HepG2 (cell line): ENCODE measurements around the gene PPP4C. TPM values are rescaled to one million over a fixed set of nuclear protein-coding genes. Genes with fewer than 3 reads are reported as not detected.

Source experiments
- HDAC1 ChIP-seq: sonication (generic); formaldehyde crosslinking; IDR thresholded peaks from 2 replicates; pipeline ENCODE4 v1.5.1; 2020; ENCODE audit warnings: mild to moderate bottlenecking, missing genetic modification reagents
- HES4 ChIP-seq: sonication (generic); formaldehyde crosslinking; IDR thresholded peaks from 2 replicates; pipeline ENCODE4 v1.9.0; 2021; ENCODE audit warnings: mild to moderate bottlenecking, missing genetic modification reagents, borderline replicate concordance
- KLF11 ChIP-seq: IDR thresholded peaks from 2 replicates; pipeline ENCODE4 v1.6.1; 2016; ENCODE audit warnings: missing compliant biosample characterization
- KLF12 ChIP-seq: sonication (generic); formaldehyde crosslinking; IDR thresholded peaks from 2 replicates; pipeline ENCODE4 v1.4.0; 2020; ENCODE audit warnings: missing genetic modification reagents, borderline replicate concordance
- SAP130 ChIP-seq: IDR thresholded peaks from 2 replicates; pipeline ENCODE4 v1.6.1; 2016; ENCODE audit warnings: low read depth
- ZBTB38 ChIP-seq: sonication (generic); formaldehyde crosslinking; IDR thresholded peaks from 2 replicates; pipeline ENCODE4 v1.5.1; 2020; ENCODE audit warnings: mild to moderate bottlenecking, missing genetic modification reagents
- ZSCAN31 ChIP-seq: sonication (generic); formaldehyde crosslinking; IDR thresholded peaks from 2 replicates; pipeline ENCODE4 v1.5.0; 2020; ENCODE audit warnings: low read depth, mild to moderate bottlenecking, missing genetic modification reagents
- polyA plus RNA-seq, 8 experiments: library from polyadenylated mRNA; depleted of rRNA in 3 of 8; stranded (reverse) in 7 of 8; unstranded in 1 of 8; fragments of >200 nt; fragmentation: Illumina TruSeq in 4 of 8; extraction: Trizol in 4 of 8; gene quantifications; 2 replicates each; pipeline versions ENCODE4 v1.2.1 to v1.2.3, GENCODE V29; 2011 to 2016; ENCODE audit warnings: low read depth in 4 of 8, missing spikeins in 1 of 8, mixed read lengths in 1 of 8; ENCODE audit not compliant: insufficient read depth in 1 of 8
- total RNA-seq, 5 experiments: library from RNA; depleted of rRNA; stranded (reverse); fragments of >200 nt; fragmentation: Illumina TruSeq; extraction: Trizol; gene quantifications; 2 replicates each; pipeline ENCODE4 v1.2.3, GENCODE V29; 2016; ENCODE audit warnings: low read depth in 1 of 5
- TF ChIP-seq, protein P1 (sequence below), 2 experiments: IDR thresholded peaks; 2 replicates each; pipeline ENCODE4 v1.6.1; 2011 to 2012; ENCODE audit warnings: low read length in 2 of 2, borderline replicate concordance in 1 of 2, low read depth in 1 of 2, mild to moderate bottlenecking in 1 of 2, moderate library complexity in 1 of 2
- TF ChIP-seq, protein P2 (sequence below): sonication (generic); formaldehyde crosslinking; IDR thresholded peaks from 2 replicates; pipeline ENCODE4 v1.4.0; 2020; ENCODE audit warnings: missing genetic modification reagents, borderline replicate concordance
- TF ChIP-seq, protein P3 (sequence below), 2 experiments: fragments of 450-650 bp in 1 of 2; sonication (generic) in 1 of 2; formaldehyde crosslinking in 1 of 2; IDR thresholded peaks; 2 replicates each; pipeline versions ENCODE4 v1.6.1 to v1.8.0; 2016 to 2022; ENCODE audit warnings: antibody characterized with exemption in 1 of 2, mild to moderate bottlenecking in 1 of 2, missing genetic modification reagents in 1 of 2

PPP4C gene
- total and polyA plus RNA-seq, 2 of the 13 experiments (the other 11 are each of a cell fraction or from before 2014, with no cell fraction given): 176 to 220 TPM

DNA sequence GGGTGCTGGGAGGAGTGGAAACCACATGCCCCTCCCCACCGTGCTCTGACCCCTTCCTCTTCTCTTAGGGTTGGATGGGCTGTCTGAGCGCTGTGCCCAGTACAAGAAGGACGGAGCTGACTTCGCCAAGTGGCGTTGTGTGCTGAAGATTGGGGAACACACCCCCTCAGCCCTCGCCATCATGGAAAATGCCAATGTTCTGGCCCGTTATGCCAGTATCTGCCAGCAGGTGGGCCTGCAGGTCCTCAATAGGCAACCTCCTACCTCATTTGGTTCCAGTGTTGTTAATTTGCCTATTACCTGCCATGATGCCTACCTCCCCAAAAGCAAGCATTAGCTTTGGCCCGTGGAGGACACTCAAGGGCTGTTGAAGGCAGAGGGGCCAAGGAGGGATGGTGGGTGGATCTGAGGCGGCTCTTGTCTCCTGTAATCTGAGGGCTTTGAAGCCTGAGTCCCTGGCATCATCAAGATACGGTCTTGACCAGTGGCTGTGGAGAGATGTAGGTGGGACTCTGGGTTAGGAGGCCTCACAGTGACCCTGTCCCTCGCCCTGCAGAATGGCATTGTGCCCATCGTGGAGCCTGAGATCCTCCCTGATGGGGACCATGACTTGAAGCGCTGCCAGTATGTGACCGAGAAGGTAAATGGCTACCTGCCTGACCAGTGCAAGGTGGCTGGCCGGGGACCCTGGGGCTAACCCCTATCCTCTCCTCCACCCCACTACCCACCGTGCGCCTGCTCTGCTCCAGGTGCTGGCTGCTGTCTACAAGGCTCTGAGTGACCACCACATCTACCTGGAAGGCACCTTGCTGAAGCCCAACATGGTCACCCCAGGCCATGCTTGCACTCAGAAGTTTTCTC, 6.8 kb upstream of the PPP4C start (continued):
- TF ChIP-seq KLF12 (CRISPR knock-in tag) (no peak), ZSCAN31 (no peak), HES4 (CRISPR knock-in tag) (no peak; the same call in 1 of the 2 replicates), KLF11 (0 out of 2 replicates have a peak, but pooled peaks have one; percentile 19), SAP130 (CRISPR knock-in tag) (peak; percentile 43), ZBTB38 (CRISPR knock-in tag) (peak; percentile 37; the same call in 1 of the 2 replicates), HDAC1 (CRISPR knock-in tag) (no peak)
- TF ChIP-seq, protein P1, sequence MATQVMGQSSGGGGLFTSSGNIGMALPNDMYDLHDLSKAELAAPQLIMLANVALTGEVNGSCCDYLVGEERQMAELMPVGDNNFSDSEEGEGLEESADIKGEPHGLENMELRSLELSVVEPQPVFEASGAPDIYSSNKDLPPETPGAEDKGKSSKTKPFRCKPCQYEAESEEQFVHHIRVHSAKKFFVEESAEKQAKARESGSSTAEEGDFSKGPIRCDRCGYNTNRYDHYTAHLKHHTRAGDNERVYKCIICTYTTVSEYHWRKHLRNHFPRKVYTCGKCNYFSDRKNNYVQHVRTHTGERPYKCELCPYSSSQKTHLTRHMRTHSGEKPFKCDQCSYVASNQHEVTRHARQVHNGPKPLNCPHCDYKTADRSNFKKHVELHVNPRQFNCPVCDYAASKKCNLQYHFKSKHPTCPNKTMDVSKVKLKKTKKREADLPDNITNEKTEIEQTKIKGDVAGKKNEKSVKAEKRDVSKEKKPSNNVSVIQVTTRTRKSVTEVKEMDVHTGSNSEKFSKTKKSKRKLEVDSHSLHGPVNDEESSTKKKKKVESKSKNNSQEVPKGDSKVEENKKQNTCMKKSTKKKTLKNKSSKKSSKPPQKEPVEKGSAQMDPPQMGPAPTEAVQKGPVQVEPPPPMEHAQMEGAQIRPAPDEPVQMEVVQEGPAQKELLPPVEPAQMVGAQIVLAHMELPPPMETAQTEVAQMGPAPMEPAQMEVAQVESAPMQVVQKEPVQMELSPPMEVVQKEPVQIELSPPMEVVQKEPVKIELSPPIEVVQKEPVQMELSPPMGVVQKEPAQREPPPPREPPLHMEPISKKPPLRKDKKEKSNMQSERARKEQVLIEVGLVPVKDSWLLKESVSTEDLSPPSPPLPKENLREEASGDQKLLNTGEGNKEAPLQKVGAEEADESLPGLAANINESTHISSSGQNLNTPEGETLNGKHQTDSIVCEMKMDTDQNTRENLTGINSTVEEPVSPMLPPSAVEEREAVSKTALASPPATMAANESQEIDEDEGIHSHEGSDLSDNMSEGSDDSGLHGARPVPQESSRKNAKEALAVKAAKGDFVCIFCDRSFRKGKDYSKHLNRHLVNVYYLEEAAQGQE (IDR thresholded peaks at IDR 0.05; ENCODE audit: borderline replicate concordance in 1 of 2, low read depth in 1 of 2, low read length in 2 of 2): no peak
- TF ChIP-seq, protein P2, sequence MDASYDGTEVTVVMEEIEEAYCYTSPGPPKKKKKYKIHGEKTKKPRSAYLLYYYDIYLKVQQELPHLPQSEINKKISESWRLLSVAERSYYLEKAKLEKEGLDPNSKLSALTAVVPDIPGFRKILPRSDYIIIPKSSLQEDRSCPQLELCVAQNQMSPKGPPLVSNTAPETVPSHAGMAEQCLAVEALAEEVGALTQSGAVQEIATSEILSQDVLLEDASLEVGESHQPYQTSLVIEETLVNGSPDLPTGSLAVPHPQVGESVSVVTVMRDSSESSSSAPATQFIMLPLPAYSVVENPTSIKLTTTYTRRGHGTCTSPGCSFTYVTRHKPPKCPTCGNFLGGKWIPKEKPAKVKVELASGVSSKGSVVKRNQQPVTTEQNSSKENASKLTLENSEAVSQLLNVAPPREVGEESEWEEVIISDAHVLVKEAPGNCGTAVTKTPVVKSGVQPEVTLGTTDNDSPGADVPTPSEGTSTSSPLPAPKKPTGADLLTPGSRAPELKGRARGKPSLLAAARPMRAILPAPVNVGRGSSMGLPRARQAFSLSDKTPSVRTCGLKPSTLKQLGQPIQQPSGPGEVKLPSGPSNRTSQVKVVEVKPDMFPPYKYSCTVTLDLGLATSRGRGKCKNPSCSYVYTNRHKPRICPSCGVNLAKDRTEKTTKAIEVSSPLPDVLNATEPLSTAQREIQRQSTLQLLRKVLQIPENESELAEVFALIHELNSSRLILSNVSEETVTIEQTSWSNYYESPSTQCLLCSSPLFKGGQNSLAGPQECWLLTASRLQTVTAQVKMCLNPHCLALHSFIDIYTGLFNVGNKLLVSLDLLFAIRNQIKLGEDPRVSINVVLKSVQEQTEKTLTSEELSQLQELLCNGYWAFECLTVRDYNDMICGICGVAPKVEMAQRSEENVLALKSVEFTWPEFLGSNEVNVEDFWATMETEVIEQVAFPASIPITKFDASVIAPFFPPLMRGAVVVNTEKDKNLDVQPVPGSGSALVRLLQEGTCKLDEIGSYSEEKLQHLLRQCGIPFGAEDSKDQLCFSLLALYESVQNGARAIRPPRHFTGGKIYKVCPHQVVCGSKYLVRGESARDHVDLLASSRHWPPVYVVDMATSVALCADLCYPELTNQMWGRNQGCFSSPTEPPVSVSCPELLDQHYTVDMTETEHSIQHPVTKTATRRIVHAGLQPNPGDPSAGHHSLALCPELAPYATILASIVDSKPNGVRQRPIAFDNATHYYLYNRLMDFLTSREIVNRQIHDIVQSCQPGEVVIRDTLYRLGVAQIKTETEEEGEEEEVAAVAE (CRISPR knock-in tag): no peak
- TF ChIP-seq, protein P3, sequence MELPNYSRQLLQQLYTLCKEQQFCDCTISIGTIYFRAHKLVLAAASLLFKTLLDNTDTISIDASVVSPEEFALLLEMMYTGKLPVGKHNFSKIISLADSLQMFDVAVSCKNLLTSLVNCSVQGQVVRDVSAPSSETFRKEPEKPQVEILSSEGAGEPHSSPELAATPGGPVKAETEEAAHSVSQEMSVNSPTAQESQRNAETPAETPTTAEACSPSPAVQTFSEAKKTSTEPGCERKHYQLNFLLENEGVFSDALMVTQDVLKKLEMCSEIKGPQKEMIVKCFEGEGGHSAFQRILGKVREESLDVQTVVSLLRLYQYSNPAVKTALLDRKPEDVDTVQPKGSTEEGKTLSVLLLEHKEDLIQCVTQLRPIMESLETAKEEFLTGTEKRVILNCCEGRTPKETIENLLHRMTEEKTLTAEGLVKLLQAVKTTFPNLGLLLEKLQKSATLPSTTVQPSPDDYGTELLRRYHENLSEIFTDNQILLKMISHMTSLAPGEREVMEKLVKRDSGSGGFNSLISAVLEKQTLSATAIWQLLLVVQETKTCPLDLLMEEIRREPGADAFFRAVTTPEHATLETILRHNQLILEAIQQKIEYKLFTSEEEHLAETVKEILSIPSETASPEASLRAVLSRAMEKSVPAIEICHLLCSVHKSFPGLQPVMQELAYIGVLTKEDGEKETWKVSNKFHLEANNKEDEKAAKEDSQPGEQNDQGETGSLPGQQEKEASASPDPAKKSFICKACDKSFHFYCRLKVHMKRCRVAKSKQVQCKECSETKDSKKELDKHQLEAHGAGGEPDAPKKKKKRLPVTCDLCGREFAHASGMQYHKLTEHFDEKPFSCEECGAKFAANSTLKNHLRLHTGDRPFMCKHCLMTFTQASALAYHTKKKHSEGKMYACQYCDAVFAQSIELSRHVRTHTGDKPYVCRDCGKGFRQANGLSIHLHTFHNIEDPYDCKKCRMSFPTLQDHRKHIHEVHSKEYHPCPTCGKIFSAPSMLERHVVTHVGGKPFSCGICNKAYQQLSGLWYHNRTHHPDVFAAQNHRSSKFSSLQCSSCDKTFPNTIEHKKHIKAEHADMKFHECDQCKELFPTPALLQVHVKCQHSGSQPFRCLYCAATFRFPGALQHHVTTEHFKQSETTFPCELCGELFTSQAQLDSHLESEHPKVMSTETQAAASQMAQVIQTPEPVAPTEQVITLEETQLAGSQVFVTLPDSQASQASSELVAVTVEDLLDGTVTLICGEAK (IDR thresholded peaks at IDR 0.05): no peak
- TF ChIP-seq, protein P3 (CRISPR knock-in tag; IDR thresholded peaks at IDR 0.05): peak; percentile 53; the same call in 1 of the 2 replicates
